Uterus (tissue), 4 donors: ENCODE results near the gene YPEL5. TPM values are rescaled to one million over a fixed set of nuclear protein-coding genes. Genes with fewer than 3 reads are reported as not detected.
A peak's percentile ranks its signal among the peaks of the same experiment; 100 is the strongest.

Experiments
- DNase-seq, 2 donors: peaks; one replicate each; pipeline ENCODE4 v3.0.0-alpha.2; 2019 to 2020
- H3K27ac ChIP-seq, 2 donors: fragments of 200-600 bp; sonication (generic); 1 replicate in 1 of 2; 2 replicates in 1 of 2; pipeline ENCODE4 v1.5.1; 2016 to 2018
- H3K27me3 ChIP-seq, 2 donors: fragments of 200-600 bp; sonication (generic); one replicate each; pipeline ENCODE4 v1.5.1; 2018 to 2019; ENCODE audit warnings: control low read depth in 1 of 2
- H3K36me3 ChIP-seq, 2 donors: fragments of 200-600 bp; sonication (generic); one replicate each; pipeline ENCODE4 v1.5.1; 2019; ENCODE audit warnings: control low read depth in 1 of 2
- H3K4me1 ChIP-seq, 2 donors: fragments of 200-600 bp; sonication (generic); one replicate each; pipeline ENCODE4 v1.5.1; 2018 to 2019; ENCODE audit warnings: control low read depth in 1 of 2
- H3K4me3 ChIP-seq, 2 donors: fragments of 200-600 bp; sonication (generic); 1 replicate in 1 of 2; 2 replicates in 1 of 2; pipeline ENCODE4 v1.5.1; 2018 to 2019; ENCODE audit warnings: mild to moderate bottlenecking in 1 of 2
- H3K9me3 ChIP-seq, 2 donors: fragments of 200-600 bp; sonication (generic); one replicate each; pipeline ENCODE4 v1.5.1; 2019; ENCODE audit warnings: control low read depth in 1 of 2
- CTCF ChIP-seq, 4 experiments: fragments of 200-600 bp in 2 of 4; fragments of 450-650 bp in 2 of 4; sonication (generic) in 2 of 4; IDR thresholded peaks; one replicate each; pipeline ENCODE4 v1.5.1; 2016 to 2019; ENCODE audit warnings: antibody characterized with exemption in 4 of 4, mild to moderate bottlenecking in 2 of 4, moderate library complexity in 1 of 4
- POLR2A ChIP-seq, 2 donors: fragments of 450-650 bp; IDR thresholded peaks; one replicate each; pipeline ENCODE4 v1.6.1; 2016; ENCODE audit warnings: antibody characterized with exemption in 2 of 2, mild to moderate bottlenecking in 1 of 2, moderate library complexity in 1 of 2
- intact Hi-C: fragments of 100-400 bp; cut with DNase I; formaldehyde crosslinking; loops from one replicate; pipeline ENCODE4 v1.15.1; 2023; ENCODE audit warnings: low total_unique reads
- small RNA-seq: library from RNA; depleted of rRNA; stranded (forward); fragments of <200 nt; gene quantifications from one replicate; pipeline ENCODE3, GENCODE V24; 2016
- total RNA-seq, 4 donors: library from RNA; depleted of rRNA in 3 of 4; stranded (reverse); fragments of >200 nt in 3 of 4; gene quantifications; one replicate each; pipeline versions ENCODE4 v1.1.0 to v1.2.4, GENCODE V29; 2014 to 2023
- donor health status: DM: yes; HTN: yes; CAD: no.

Gene YPEL5
- total RNA-seq, 4 donors from 2014 or later, result 79.1 to 131 (median 104) TPM

GRCh38 chr2:30208453-30208852, 61.6 kb downstream of the YPEL5 start:
- no peaks in the 10 kb centered on the region for H3K36me3 ChIP-seq
- H3K4me3 ChIP-seq, result no peak overlapping the region
- no peak for TF ChIP-seq POLR2A (IDR thresholded peaks at IDR 0.05)
- peak; percentile 91 to 95 (median 94) for TF ChIP-seq CTCF (IDR thresholded peaks at IDR 0.05)
- intact Hi-C loops, result loop anchor here (5.0 kb wide), 1 partner anchor 499 kb away; no protein-coding TSS in a partner anchor
- no peaks in the 10 kb centered on the region for H3K4me1 ChIP-seq
- H3K27me3 ChIP-seq, result no peaks in the 10 kb centered on the region
- no peak overlapping the region for H3K27ac ChIP-seq
- peak; percentile 71 to 75 for DNase-seq
- H3K9me3 ChIP-seq, result no peaks in the 10 kb centered on the region

- intact Hi-C loops, result loop anchor here (5.0 kb wide), 1 partner anchor 498 kb away; no protein-coding TSS in a partner anchor
- no peaks in the 10 kb centered on the region for H3K4me1 ChIP-seq
- H3K36me3 ChIP-seq, result no peaks in the 10 kb centered on the region
Observed at GRCh38 chr2:30209227-30209626, 62.4 kb downstream of the YPEL5 start.

More at GRCh38 chr2:30209227-30209626, 62.4 kb downstream of the YPEL5 start:
- TF ChIP-seq CTCF (IDR thresholded peaks at IDR 0.05), result no peak
- TF ChIP-seq POLR2A (IDR thresholded peaks at IDR 0.05), result no peak
- Histone ChIP-seq H3K4me3 (no peak overlapping the region), H3K9me3 (no peaks in the 10 kb centered on the region), H3K27me3 (no peaks in the 10 kb centered on the region), H3K27ac (no peak overlapping the region)
- DNase-seq, result no peak

Small RNA genes within 50 kb of the gene (small RNA-seq; reads per million reads assigned to genes)
- not detected for gene SNORA10B

Other genes with a start within 250 kb of the YPEL5 start
- 1 to 10 TPM in 1 of 4 donors, under 1 TPM in 1, not detected in 2; 0.06 to 4.1 TPM for gene ALK, start 225.4 kb upstream of the YPEL5 start, total RNA-seq
- gene LBH, start 84.5 kb downstream of the YPEL5 start, total RNA-seq, result 10 to 100 TPM; 30.7 to 94.3 (median 64.5) TPM